HG02943 (cell line): ENCODE measurements around the gene RAB3IP.
"Not testable (repeated sequence)": the region's sequence is repeated elsewhere in the genome, so short reads cannot be mapped to it uniquely, and the experiment has no call there.

Source experiments
- ATAC-seq: cut with Tn5 transposase; IDR thresholded peaks from one replicate; pipeline ENCODE4 v1.9.1; 2021; ENCODE audit warnings: mild to moderate bottlenecking, low read depth, moderate library complexity; ENCODE audit not compliant: unreplicated experiment

Gene RAB3IP

DNA sequence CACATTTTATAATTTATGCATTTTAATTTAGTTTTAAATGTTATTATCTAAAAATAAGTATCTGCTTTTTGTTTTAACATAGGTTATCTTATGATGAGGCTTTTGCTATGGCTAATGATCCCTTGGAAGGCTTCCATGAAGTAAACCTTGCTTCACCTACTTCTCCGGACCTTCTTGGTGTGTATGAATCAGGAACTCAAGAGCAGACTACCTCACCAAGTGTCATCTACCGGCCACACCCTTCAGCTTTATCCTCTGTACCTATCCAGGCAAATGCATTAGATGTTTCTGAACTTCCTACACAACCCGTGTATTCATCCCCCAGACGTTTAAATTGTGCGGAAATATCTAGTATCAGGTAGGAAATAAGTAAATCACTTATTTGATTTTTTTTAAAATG lies 16.6 kb downstream of the RAB3IP start:
- ATAC-seq, result no peak

DNA sequence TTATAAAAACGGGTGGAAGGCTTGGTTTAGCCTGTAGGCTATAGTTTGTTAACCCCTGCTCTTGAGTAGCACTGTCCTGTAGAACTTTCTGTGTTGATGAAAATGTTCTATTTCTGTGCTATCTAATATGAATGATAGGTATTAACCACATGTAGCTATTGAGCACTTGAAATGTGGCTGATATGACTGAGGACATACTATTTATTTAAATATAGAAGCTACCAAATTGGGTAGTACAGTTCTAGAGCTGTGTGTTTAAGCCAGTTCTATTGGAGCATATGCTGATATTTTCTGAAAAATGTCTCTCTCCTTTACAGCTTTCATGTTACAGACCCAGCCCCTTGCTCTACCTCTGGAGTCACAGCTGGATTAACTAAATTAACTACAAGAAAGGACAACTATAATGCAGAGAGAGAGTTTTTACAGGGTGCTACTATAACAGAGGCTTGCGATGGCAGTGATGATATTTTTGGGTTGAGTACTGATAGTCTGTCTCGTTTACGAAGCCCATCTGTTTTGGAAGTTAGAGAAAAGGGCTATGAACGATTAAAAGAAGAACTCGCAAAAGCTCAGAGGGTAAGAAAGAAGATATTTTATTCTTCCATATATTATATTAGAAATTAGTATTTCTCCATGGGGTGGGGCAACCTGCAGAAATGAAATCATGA lies 17.6 kb downstream of the RAB3IP start:
- ATAC-seq, result no peak

DNA sequence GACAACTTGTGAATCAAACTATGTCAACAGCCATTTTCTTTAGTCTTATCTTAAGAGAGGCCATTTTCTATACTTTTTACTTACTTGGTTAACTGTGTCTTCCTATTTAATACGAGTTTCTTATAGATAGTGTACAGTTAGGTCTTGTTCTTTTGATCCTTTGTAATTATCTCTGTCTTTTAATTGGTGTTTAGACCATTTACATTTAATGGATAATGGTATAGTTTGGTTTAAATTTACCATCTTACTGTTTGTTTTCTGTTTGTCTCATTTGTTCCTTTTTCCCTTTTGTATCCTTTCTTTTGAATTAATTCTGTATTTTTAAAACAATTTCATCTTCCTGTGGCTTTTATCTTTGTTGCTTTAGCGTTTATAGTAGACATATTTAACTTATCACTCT lies 19.4 kb downstream of the RAB3IP start:
- no peak for ATAC-seq

DNA sequence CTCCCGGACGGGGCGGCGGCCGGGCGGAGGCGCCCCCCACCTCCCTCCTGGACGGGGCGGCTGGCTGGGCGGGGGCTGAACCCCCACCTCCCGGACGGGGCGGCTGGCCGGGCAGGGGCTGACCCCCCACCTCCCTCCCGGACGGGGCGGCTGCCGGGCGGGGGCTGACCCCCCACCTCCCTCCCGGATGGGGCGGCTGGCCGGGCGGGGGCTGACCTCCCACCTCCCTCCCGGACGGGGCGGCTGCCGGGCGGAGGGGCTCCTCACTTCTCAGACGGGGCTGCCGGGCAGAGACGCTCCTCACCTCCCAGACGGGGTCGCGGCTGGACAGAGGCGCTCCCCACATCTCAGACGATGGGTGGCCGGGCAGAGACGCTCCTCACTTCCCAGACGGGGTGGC lies 20.9 kb downstream of the RAB3IP start:
- not testable (repeated sequence) for ATAC-seq

DNA sequence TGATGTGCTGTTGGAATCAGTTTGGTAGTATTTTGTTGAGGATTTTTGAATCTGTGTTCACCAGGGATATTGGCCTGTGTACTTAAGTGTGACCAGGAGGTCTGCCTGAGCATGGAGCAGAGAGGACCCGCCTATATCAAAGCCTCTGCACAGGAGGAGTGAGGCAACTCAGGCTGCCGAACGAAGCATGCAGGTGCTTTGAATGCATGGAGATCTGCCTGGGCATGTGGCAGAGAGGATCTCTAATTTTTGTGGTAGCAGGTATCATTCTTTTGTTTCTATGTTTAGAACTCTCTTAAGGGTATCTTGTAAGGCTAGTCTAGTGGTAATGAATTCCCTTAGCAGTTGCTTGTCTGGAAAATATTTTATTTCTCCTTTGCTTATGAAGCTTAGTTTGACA lies 26.9 kb downstream of the RAB3IP start:
- ATAC-seq, result no peak

DNA sequence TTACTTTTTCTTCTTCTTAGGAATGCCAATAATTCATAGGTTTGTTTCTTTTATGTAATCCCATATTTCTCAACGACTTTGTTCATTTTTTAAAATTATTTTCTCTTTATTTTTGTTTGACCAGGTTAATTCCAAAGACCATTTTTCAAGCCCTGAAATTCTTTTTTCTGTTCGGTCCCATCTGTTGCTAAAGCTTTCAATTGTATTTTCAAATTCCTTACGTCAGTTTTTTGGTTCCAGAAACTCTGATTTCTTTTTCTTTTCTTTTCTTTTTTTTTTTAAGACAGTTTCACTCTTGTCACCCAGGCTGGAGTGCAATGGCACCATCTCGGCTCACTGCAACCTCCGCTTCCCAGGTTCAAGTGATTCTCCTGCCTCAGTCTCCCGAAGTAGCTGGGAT lies 27.6 kb downstream of the RAB3IP start:
- no peak for ATAC-seq

DNA sequence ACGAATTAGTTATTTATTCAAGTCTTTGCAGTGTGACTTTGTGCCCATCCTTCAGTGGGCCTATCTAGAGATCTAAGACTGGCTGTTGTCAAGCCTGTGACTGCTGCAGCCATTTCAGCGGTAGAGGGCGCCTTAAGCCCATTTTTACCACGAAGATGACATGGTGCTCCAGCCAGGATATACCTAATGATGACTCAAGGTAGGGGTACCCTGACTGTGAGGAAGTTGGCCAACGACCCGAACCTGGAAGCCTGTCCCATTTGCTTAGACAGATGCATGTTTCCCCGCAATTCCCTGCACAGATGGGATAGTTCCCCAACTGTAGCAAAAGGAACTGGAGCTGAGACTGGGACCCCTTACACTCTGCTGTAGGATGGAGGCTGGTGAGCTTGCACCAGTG lies 41.3 kb downstream of the RAB3IP start:
- ATAC-seq, result no peak

DNA sequence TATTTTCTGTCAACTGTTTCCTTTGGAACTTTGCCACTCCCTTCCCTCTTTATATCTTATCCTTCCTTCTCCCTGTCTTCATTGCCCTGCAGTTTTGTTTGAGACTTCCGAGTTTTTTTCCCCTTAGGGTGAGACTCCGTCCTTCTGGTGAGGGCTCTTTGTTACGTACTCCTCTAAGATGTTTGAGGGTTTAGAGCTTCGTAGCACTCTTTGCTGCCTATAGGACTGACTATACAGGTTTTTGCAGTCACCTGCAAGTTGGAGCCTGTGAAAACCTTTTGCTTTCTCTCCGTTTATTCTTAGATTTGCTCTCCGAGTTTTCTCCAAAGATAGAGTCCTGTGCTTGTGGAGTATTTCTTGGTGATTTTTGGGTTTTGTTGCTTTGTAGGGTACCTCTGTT lies 44.7 kb downstream of the RAB3IP start:
- no peak for ATAC-seq

DNA sequence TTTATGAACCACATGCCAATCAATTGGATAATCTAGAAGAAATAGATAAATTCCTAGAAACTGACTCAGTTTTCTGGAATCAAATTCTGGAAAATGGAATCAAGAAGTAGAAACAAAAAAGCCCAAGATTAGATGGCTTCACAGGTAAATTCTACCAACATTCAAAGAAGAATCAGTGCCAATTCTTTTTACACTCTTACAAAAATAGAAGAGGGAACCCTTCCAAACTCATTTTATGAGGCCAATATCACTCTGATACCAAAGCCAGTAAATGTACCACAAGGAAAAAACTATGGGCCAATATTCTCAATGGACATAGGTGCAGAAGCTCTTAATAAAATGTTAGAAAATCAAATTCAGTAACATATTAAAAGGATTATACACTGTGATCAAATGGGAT lies 50.7 kb downstream of the RAB3IP start:
- no peak for ATAC-seq

DNA sequence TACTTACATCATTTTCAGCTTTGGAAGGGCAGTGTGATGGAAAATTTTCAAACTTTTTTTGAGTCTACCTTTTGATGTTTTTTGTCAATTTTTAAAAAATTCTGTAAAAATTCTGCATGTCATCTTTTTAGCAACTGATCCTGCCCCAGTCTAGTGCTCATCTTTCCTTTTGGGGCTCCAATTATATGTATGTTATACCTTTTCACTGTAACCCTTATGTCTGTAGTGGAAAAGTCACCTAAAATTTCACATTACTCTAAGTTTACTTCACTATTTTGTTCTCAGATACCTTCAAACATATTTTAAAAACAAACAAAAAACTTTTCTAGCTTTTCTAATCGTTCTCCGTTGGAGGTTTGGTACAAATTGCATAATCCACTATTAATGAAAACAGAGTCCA lies 53.9 kb downstream of the RAB3IP start:
- no peak for ATAC-seq

DNA sequence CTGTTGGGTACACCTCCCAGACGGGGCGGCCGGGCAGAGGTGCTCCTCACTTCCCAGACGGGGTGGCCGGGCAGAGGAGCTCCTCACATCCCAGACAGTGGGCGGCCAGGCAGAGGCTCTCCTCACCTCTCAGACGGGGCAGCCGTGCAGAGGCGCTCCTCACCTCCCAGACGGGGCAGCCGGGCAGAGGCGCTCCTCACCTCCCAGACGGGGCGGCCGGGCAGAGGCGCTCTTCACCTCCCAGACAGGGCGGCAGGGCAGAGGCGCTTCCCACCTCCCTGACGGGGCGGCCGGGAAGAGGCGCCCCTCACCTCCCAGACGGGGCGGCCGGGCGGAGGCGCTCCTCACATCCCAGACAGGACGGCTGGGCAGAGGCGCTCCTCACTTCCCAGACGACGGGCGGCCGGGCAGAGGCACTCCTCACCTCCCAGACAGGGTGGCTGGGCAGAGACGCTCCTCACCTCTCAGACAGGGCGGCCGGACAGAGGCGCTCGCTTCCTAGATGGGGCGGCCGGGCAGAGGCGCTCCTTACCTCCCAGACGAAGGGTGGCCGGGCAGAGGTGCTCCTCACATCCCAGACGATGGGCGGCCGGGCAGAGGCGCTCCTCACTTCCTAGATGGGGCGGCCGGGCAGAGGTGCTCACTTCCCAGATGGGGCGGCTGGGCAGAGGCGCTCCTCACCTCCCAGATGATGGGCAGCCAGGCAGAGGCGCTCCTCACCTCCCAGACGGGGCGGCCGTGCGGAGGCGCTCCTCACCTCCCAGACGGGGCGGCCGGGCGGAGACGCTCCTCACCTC lies 68.6 kb downstream of the RAB3IP start:
- not testable (repeated sequence) for ATAC-seq

DNA sequence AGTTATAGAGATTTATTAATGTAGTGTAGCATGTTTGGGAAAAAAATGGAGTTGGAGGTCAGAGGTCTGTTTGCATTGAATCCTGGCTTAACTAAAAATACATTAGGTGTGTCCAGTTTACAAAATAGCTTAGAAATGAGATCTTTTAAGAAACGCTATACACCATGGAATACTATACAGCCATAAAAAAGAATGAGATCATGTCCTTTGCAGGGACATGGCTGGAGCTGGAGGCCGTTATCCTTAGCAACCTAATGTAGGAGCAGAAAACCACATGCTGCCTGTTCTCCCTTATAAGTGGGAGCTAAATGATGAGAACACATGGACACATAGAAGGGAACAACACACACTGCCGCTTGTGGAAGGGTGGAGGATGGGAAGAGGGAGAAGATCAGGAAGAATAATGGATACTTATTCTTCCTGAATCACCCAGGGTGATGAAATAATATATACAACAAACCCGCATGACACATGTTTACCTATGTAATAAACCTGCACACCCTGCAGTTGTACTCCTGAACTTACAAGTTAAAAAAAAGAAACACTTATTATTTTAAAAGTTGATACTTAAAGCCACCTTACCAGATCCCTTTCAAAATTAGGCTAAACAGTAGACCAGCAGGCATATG lies 72.3 kb downstream of the RAB3IP start:
- ATAC-seq, result no peak

DNA sequence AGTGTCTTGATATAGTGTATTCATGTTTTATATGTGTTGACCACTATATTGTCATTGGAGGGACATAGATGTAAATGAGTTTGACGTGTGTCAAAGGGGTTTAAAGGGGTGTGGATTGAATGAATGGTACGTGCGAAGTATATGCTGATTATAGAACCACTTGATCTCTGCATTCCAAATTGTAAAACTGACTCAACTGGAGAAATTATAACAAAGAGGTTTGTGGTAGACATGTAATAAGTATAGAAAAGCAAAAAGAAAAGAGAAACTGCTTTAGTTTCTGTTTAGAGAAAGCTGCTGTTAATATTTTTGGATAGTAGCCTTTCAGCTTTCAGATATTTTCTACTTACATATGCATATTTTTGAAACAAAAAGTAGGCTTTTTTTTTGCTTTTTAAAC lies 77.4 kb downstream of the RAB3IP start:
- ATAC-seq, result no peak

DNA sequence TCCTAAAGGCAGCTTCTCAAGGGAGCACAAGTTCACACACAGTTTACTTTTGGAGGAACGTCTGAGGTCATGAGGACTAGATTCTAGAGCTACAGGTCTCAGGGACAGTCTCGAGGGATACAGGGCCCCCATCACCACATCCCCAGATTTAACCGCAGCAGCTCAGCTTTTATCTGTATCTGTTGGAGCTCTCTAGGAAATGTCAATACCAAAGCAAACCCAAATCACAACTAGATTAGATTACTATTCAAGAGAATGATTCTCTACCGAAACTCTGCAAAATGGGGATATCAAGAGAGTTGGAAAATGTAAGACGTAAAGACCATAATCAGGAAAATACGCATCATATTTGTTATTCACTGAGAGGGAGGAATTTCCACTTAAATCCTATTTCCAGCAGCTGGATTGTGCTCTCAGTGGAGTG lies 82.4 kb downstream of the RAB3IP start:
- ATAC-seq, result no peak

DNA sequence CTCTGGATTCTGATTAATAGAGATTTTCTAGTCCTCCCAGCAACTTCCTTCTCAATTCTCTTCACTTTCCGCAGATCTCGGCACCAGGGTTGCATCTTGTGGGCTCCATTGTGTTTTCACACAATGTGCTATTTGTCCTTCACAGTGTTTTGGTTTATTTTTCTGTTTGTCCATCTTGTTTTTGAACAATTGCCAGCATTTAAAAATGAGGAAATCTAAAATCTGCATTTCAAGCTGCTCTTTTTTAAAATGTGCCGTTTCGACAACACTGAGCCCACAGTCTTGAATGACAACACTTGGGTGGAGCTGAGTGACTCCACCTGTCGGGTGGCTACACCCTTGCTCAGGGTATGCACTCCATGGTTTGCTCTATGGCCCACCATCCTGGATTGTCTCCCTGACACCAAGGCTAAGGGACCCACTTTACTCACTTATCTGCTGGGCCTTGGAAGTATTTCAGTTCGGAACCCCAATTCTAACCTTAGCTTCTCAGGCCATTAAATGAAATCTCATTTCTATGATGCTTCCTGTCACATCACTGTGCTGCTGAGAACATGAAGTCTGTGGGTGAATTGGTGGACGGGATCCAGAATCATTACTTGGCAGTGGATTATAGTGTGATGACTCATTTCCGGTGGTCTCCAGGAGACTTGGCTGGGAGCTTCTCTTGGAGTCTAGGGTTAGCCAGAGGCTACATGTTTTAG lies 82.9 kb downstream of the RAB3IP start:
- no peak for ATAC-seq

DNA sequence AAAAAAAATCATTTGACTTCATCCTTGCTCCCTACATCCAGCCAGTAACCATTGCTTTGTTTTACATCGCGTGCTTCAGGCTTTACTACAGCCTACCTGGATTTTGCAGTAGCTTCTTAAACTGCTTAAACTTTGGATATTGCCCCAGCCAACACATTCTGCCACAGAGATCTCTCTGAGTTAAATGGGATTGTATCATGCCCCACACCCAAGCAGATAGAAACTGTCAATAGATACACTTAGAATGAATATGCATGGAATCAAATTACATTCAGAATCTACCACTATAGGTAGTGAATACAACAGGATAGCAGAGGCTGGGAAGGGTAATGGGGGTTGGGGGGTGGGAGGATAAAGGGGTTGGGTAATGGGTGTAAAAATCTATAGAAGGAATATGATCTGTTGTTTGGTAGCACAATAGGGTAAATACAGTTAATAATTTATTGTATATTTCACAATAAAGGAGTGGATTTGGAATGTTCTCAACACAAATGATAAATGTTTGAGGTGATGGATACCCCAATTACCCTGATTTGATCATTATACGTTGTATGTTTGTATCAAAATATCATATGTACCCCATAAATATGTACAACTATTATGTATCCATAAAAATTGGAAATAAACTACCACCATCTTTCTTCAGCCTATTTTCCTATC lies 83.7 kb downstream of the RAB3IP start:
- no peak for ATAC-seq

DNA sequence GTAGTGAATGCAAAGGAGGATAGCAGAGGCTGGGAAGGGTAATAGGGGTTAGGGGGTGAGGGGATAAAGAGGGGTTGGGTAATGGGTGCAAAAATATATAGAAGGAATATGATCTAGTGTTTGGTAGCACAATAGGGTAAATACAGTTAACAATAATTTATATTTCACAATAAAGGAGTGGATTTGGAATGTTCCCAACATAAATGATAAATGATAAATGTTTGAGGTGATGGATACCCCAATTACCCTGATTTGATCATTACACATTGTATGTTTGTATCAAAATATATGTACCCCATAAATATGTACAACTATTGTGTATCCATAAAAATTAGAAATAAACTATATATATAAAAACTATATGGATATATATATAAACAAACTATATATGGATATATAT lies 85.4 kb downstream of the RAB3IP start:
- no peak for ATAC-seq

DNA sequence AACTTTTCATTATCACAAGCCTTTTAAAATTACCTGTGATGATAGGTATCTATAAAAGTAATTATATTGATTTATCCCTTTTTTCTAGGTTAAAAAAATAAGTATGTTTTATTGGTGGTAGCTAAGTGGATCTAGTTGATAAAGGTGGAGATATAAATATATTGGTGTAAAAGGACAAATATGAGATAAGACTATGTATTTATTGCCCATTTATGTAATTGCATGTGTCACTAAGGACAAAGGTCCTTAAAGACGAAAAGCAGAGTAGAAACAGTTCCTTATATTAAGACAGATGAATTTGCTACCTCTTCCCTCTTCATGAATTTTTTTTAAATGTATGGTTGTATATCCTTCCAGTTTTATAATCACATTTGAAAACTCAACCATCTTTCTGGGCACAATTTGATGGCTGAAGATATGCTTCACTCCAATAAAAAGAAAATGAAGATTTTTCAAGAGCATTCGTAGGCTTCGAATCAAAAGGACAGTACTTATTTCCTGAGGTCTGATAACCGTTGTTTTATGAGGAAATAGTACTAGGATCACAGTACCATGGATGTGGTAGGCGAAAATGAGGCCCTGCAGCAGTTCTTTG lies 86.4 kb downstream of the RAB3IP start, which contains the start of gene MYRFL:
MYRFL (plus strand) TSS at position 262 of the 595 bp plus-strand sequence; CDS start at position 553, 291 bp downstream.
- ATAC-seq, result no peak

DNA sequence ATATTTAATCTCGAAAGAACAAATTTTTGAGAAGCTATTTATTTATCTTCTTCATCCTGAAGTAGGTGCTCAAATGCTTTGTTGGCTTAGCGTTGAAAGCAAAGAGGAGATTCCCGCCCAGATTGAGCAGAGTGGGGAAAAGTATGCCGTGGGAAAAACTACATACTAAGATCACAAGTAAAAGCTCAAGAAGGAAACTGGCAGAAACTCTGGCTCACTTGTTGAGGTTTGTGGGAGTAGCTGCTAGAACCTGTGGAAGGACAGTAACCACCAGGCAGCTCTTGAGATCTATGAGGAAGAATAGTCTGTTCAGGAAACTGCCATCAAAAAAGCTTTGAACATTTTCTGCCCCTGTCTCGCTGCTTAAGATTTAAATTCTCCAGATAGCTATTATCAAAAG lies 90.2 kb downstream of the RAB3IP start:
- ATAC-seq, result no peak

DNA sequence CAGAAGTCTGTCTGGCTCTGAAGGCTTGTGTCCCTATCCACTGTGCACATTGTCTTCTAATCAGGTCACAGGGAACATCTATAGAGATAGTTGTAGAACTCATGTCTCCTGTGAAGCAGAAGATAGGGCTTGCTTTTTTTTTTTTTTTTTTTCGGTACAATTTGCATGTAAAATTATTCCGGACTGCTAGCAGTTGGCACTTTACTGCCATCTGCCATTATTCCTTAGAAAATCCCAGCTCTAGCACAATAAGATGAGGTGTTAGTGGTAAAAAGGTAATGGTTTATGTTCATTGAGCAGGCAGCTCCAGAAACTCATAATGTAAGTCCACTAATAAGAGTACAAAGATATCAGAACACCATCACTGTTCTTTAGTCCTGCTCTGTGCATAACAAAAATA lies 95.0 kb downstream of the RAB3IP start:
- no peak for ATAC-seq
